GM21360 (cell line): ENCODE data around the gene NFATC1.
A peak's percentile ranks its signal among the peaks of the same experiment; 100 is the strongest.
"Not testable (repeated sequence)": the region's sequence is repeated elsewhere in the genome, so short reads cannot be mapped to it uniquely, and the experiment has no call there.

Experiments used
- ATAC-seq: cut with Tn5 transposase; IDR thresholded peaks from one replicate; pipeline ENCODE4 v1.9.1; 2021; ENCODE audit warnings: mild to moderate bottlenecking, moderate library complexity; ENCODE audit not compliant: unreplicated experiment

The NFATC1 gene

DNA sequence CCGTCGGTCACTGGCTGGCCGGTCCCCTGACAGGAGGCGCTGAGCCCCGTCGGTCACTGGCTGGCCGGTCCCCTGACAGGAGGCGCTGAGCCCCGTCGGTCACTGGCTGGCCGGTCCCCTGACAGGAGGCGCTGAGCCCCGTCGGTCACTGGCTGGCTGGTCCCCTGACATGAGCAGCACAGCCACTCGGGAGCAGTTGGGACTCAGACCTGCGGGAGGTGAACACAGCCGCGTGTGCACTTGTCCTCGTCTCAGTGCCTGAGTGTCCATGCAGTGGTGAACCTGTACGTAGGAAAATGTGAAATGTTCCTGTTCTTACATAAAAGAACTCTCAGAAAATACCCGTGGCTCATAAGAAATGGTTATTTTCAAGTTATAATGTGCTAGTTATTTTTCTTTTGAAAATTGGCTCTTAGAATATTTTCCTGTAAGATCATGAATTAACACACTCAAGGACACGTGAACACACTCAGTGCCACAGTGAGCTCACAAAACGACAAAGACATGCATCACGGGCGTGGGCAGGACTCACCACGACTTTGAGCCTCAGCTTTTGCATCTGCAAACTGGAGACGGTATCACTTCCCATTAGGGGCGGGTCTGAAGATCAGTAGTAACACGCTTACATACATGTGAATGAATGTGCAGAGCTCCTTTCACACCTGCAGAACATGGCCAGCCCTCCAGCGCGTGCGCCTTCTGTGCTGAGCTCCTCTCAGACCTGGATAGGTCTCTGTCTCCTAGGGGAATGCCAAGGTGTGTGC, 21.1 kb upstream of the NFATC1 start:
- ATAC-seq, result peak; percentile 87

DNA sequence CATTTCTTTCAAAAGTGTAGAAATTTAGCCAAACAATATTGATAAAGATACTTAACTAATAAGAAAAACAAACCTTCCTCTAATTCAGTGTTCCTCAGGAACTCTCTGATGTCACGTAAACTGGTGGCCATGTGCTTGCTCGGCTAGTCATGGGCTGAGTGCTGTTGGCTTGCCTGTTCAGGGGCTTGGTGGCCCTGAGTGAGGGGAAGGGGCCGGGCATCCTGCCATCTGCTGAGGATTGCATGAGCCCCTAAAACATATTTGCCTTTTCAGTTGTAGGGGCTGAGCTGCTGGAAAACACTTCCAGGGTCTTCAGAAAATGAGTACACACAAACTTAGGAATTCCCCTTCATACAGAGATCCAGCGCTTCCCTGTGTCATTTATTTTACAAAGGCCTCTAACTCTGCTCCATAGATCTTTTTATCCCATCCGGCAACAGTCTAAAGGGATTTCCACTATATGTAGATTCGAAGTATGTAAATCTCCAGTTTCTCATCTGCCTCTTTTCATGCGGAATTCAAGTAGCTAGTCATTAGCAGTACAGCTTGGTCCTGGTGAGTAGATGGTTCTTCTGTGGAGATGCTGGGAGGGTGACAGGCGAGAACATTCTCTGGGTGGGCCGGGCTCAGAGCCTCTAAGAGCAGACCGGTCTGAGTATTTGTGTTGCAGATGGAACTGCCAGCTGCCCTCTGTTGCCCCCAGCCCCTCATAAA, 20.1 kb upstream of the NFATC1 start:
- ATAC-seq, result no peak

DNA sequence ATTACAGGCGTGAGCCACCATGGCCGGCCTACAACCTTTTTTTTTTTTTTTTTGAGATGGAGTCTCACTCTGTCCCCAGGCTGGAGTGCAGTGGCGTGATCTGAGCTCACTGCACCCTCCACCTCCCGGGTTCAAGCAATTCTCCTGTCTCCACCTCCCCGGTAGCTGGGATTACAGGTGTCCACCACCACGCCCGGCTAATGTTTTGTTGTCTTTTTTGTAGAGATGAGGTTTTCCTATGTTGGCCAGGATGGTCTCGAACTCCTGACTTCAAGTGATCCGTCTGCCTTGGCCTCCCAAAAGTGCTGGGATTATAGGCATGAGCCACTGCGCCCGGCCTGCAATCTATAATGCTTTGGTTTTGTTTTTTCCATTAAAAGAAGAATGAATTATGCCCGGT, 19.1 kb upstream of the NFATC1 start:
- not testable (repeated sequence) for ATAC-seq

DNA sequence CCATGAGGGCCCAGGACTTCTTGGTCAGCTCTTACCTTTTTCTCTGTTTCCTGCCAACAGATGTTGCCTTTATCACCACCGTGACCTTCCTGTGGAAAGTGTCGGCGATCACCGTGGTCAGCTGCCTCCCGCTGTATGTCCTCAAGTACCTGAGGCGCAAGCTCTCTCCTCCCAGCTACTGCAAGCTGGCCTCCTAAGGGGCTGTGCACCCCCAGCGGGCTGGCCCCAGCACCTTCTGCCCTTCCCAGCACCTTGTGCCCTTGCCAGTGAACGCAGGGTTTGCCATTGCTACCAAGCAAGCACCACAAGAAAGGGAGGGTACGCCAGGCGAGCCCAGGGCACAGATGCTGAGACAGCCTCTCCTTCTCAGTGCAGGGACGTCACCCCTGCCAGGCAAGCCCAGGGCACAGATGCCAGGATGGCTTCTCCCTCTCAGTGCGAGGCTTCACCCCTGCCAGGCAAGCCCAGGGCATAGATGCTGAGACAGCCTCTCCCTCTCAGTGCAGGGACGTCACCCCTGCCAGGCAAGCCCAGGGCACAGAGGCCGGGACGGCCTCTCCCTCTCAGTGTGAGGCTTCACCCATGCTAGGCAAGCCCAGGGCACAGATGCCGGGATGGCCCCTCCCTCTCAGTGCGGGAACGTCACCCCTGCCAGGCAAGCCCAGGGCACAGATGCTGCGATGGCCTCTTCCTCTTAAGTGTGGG, 18.4 kb upstream of the NFATC1 start:
- no peak for ATAC-seq

DNA sequence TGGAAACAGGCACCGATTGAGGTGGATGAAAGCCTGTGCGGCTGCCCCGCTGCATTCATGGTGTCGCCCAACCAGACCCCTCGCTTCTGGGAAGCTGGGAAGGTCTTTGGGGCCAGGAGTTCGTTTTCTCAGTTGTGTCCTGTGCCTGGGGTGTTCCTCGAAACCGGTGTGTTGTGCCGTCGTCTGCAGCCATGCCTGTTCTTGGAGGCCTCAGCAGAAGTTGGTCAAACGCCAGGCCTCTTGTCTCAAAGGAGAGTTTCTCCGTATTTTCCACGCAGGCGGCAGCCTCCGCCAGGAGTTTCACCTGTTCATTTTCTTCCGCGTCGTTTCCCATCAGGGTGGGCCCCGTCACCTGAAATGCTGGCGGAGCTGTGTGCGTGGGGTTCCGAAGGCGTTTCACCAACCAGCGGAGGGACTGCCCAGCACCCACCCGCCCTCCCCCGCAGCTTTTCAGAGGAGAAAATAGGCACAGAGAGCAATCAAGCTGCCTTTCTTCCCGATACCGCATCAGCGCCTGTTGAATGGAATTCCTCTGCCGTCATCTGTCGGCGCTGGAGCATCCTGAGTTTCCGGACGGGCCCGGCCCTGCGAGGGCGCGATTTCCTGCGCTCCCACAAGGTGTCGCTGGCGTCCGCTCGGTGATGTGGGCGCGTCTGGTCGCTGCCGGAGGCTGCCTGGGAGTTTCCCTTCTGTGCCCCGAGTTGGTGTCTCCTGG, 17.0 kb upstream of the NFATC1 start:
- ATAC-seq, result peak; percentile 41

DNA sequence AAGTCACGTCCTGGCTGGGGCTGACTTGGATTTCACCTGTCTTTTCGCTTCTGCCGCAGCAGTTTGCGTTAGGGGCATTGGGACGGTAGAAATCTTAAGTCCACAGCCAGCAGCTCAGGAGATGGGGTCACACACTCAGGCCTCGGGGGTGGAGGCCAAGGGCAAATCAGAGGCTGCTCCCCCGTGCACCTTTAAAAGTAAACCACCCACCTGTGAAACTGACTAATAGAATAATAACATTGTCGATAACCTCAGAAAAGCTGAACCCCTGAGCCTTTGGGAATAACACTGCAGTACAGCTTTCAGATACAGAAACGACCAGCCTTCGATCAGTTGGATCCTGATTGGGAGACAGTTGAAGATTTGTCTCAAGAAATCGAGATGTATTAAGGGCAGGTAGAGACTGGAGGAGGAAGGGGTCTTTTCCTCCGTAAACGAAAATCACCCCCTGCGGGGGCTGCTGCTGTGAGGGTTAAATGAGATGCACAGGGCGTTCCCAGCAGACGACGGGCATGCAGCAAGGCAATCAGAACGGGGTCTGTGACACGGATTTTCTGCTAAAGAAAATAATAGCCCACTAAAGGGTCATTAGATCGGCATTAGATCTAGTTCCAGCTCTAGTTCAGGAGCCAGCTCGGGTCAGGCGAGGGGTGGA, 16.4 kb upstream of the NFATC1 start:
- ATAC-seq, result no peak

DNA sequence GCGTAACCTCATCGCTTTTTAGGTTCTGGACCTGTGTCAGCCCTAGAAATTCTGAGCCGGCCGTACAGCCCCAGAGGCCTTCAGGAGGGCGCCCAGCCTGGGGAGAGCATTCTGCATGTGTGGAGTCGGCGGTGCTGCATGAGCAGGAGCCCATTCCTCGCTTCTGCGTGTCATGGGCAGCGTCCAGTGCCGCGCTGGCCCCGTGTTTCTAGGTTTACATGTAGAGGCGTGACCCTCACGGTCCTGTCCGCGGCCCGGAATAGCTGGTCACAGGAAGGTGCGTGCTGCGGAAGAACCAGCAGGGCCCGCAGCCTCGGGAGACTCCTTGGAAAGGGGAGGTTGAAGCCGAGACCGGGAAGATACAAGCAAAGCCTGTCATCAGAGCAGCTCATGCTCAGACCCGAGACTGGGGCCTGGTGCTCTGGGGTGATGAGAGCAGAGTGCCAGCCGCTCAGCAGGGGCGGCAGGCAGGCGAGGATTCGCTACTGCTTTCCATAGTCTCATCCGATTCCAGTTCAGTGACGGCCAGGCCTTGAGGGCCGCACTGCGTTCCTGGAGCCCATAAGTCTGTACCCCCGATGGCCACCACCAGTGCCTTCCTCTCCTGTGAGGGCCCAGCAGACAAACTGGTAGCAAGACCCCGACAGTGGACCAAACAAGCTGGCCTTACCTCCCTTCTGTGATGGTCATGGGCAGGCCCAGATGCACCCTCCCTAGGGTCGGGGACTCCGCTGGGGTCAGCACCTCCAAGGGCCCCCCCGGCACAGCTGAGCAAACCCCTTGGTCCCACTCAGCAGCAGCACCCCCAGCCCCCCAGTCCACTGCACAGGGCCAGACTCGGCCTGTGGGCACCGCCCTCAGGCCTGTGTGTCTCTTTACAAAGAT, 15.6 kb upstream of the NFATC1 start:
- ATAC-seq, result no peak

DNA sequence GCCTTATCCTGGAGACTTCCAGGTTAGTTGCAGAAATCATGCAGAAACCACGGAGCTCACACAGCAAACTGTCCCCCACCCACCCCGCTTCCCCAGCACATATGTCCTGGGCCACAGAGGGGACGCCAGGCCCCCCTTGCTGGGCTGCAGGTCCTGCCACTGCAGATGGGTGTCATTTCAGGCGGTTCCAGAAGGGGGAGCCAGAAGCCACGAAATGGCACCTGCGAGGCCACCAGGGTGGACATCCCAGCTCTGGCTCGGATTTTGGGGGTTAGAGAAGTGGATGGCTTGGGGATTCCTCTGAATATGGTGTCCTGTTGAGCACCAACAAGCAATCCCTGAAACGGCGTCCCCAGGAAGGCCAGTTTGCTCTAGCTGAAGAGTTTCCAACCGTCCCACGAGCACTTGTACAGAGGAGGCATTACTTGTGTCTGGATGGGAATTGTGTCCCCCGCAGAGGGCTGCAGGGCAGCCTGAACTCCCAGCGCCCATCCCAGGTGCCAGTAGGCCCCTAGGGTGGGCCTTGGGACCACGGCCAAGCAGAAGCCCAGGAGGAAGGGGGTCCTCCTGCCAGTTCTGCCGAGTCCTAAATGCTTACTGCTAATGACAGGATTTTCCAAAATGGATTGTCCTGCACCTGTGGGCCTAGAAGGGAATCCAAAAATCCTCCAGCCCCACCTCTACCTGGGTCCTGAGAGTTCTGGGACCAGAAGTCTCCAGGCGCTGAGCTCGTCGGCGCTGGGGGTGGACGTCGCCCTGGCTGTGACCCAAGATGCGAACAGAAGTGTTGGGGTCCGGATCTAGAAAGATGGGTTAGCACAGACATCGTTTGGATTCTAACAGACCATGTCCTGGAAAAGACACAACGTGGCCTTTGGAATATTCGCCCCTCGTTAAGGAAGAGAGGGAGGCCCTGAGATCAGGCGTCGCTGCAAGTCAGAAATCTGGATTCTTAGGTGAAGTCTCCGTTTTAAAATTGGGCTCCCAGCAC, 14.6 kb upstream of the NFATC1 start:
- ATAC-seq, result peak; percentile 36

DNA sequence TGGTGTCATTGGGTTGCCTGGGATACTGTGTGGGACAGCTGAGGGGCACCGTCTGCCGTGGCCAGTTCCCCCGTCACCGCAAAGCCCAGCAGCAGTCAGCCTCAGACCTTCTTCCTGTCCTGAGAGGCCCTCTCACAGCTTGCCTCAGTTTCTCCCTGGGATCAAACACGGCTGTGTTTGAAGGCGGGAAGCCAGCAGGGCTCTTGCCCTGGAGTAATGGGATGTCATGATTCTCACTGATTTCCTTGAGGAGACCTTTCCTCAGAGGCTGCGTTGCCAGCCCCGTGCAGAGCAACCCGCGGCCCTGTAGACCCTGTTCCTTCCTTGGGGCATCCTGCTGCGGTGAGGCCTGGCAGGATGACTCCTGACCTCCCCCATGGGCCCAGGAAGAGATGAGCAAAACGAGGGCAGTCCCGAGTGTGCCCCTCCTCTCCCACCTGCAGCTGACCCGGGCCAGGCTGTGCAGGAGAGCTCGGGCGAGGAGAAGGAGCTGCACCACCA, 13.9 kb upstream of the NFATC1 start:
- no peak for ATAC-seq

DNA sequence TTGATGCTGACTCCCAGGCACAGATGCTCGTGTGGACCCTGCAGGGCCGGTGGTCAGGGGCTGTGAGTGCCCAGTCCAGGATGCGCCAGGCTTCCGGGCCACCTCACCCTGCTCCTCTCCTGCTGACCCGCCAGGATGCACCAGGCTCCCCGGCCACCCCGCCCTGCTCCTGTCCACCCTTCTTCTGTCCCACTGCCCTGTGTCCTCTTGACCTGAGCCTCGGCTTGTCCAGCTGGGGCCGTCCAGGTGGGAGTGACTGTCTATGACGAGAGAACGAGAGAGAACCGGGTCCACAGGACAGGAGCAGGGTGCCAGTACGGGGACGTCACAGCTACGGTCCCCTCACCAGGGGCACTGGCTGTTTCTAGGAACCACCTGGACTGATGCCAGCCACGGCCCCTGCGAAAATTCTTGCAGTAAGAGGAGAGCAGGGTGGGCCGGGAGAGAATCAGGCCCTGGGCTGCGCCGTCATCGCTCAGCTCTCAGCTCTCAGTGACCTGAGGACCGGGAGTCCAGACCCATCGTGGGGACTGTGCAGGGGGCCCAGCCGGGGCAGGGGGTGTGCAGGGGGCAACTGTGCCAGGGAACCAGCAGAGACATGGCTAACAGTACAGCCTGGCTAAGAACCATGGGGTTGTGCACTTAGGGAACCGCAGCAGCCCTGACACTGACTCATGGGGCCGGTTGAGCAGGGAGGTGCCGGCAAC, 12.9 kb upstream of the NFATC1 start:
- no peak for ATAC-seq

DNA sequence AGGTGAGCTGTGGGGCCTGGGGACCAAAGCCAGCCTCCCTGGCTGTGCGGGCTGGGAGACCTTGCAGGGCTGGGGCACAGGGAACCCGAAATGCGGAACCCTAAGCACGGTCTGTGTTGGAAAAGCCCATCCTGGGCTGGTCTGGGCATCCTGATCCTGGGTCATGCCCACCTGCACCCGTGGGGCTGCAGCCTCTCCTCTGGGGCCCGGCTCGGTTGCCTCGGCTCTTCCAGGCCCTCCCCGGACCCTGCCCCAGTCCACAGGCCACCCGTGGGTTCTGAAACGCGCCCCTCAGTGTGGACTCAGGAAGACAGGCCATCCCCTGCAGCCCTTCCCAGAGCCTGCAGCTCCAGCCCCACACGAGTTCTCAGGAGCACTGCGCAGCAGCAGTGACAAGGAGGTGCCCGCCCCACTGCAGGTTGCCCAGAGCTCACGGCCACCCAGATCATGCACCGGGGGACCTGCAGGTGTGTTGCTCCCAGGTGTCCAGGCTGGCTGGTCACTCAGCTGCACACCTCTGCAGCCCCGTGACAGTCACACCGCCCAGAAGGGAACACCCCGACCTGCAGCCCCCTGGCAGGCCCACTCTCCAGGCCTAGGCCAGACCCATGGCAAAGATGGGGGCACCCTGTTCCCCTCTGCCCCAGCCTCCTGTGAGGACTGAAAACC, 12.2 kb upstream of the NFATC1 start:
- ATAC-seq, result no peak

DNA sequence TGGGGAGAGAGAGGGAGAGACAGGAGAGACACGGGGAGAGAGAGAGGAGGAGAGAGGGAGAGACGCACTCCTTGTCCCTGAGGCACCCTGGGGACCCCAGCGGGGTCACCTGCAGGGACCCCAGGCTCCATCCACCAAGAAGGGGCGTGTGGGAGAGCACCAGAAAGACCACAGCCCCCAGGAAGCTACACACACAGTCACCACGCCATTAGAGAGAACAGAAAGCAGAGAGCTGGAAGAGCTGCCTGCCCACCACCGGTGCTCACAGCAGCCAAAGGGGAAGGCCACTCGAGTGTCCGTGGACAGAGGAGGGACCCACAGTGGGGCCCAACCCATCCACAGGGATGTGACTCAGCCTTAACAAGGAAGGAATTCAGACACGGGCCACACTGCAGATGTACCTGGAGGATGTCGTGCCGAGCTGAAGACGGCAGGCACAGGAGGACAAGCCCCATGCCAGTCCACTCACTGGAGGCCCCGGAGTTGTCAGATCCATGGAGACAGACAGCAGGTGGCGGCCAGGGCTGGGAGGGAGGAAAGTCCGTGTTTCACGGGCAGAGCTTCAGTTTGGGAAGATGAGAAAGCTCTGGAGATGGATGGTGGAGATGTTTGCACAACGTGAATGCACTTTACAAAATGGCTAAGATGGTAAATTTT, 11.5 kb upstream of the NFATC1 start:
- ATAC-seq, result no peak

DNA sequence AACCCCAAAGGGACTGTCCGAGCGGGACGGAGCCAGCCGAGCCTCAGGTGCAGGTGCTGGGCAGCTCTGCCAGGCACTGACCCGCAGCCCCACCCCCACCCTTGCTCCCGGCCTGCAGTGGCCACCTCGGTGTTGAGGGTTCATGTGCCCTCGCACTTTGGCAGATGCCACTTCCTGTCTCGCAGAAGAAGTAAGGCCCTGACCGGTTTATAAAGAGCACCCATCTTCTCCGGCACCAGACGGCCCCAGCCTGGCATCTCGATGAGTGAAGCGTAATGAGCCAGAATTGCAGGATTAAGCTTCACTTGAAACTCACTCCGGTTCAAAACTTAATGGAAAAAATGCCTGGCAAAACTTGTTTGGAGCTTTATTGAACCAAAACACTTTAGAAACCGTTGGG, 10.9 kb upstream of the NFATC1 start:
- ATAC-seq, result no peak

DNA sequence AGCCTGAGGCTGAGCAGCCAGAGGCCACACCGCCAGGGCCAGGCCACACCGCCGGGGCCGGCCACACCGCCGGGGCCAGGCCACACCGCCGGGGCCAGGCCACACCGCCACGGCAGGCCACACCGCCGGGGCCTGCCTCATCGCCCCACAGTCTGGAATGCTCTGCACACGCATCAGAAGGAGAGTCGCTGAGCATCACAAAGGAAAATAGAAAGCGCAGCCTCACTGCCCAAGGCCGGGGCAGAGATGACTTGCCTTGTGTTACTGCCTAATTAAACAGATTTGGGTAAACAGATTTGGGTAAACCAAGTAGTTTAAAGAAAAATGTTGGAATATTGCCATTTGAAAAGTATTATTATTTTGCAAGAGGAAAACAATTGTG, 10.4 kb upstream of the NFATC1 start:
- ATAC-seq, result no peak

DNA sequence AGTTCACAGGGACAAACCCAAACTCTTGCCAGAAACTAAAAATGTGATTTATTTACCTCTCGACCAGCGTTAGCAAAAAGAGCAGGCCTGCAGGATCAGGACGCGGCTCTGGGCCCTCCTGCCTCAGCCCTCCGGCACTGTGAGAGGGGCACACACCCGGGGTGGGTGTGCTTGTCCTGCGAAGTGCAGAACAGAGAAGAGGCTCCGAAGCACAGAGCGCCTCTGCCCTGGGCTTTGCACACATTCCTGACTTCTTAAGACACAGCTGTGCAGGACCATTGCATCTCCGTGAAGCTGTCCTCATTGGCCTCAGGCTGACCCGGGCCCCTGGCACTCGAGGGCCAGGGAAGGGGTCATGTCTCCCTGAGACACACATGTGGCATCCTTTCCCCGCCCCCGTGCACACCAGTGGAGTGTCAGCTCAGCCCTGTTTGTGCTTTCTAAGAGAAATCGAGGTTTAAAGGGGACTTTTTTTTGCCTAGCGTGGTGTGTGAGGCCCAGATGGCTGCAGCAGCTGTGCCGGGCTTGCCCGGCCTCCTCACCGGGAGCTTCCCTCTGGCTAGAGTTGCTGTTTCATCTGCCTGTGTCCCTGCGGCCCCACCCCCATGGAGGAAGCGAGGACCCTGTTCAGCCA, 9.9 kb upstream of the NFATC1 start:
- ATAC-seq, result no peak

DNA sequence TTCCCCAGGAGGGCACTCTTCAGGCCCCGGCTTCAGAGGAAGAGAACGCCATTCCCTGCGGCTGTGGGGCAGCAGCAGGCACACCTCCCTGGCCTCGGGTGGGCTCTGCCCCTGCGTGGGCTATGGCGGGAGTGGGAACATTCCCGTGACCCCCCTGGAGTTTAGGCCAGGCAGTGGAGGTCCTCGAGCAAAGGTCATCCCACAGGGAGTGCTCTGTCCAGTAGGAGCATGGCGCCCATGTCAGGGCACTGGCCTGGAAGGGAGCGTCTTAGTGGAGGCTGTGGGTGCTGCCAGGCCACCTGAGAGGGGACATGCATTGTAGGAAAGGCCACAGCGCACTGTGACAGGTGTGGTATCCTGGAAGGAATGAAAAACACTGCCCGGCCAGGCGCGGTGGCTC, 9.2 kb upstream of the NFATC1 start:
- ATAC-seq, result no peak
